OCI-LY7 (cell line): Measurements from ENCODE around the gene PIK3C2B.

ENCODE experiments used
- CTCF ChIP-seq: fragments of 200-600 bp; sonication (generic); conservative IDR thresholded peaks from 2 replicates; pipeline ENCODE4 v1.5.1; 2014; ENCODE audit warnings: mild to moderate bottlenecking, antibody characterized with exemption, low read length, moderate library complexity, mixed read lengths
- EZH2phosphoT487 ChIP-seq: fragments of 200-600 bp; sonication (generic); IDR thresholded peaks from 2 replicates; pipeline ENCODE4 v1.6.1; 2018; ENCODE audit warnings: low read depth, borderline replicate concordance, mild to moderate bottlenecking, mixed run types, antibody characterized with exemption, low read length, moderate library complexity, mixed read lengths

GRCh38 chr1:204506201-204506968 is 11.8 kb upstream of the PIK3C2B start:
- TF ChIP-seq CTCF (no peak), EZH2phosphoT487 (no peak)
